GM12873 (cell line): ENCODE measurements around the gene SPATA46.

Experiments used
- CTCF ChIP-seq: IDR thresholded peaks from 2 replicates; pipeline ENCODE4 v1.5.1; 2012; ENCODE audit warnings: low read depth, mild to moderate bottlenecking, moderate library complexity, low read length, control low read depth; ENCODE audit not compliant: insufficient read depth; ENCODE audit errors: missing control alignments

Gene SPATA46

DNA sequence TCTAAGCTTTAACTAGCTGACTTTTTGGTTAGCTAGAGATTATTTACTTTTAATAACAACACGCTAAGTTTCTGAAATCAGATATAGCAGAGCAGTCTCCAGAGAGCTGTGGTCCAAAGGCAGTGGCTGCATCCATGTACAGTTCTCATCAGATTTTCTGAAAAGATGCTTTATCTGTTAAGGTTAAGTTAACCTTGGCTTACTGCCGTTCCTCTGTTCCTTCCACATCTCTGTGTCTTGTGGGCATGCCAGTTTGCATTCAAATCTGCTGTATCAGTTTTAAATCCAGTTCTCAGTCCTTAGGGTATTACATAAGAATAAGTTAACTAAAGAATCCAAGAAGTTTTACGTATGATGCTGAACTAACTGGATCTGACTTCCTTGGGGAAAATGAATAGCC, 46.8 kb downstream of the SPATA46 start:
- TF ChIP-seq CTCF, result no peak

- no peak for TF ChIP-seq CTCF
Observed at GRCh38 chr1:162328512-162328911, 48.1 kb downstream of the SPATA46 start.

DNA sequence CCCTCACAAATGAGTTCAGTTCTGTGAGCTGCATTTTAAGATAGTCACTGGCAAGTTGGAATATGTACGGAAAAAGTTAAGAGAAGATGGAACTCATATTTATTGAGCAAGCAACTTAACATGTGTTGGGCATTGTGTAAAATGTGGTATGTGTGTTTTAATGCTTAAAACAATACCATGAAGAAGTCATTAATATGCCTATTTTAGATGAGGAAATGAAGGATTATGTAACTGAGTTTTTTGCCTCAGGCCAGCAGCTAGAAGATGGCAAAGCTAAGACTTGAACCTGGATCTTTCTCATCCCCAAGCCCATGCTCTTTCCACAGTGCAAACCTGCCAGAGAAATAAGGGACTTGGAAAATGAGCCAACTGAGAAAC, 48.9 kb downstream of the SPATA46 start:
- no peak for TF ChIP-seq CTCF

DNA sequence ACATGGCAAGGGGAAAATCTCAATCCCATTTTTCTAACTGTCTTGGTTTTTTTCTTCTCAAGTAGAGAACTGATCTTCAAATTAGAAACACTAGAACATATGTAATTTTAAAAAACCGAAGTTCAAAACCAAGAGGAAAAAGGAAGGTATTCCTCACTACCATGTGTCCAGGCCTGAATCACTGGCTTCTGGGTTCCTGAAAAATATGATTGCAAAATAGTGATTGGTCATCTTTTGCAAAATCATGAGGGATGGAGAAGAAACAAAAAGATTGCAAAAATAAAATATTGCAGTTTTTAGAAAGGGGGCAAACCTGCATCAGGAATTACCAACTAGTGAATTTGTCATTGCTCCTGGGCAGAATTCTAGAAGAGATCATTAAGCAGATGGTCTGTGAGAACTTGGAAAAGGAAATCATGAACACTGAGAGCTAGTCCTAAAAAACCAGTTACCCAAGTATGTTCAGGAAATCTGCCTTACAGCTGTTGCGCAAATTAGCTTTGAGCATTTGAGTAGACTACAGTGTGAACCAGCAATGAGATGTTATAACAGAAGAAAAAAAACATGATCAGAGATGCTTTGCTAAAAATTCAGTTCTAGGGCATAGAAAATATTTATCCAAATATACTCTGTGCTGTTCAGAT, 49.4 kb downstream of the SPATA46 start:
- TF ChIP-seq CTCF, result no peak

GRCh38 chr1:162326559-162326958, 50.1 kb downstream of the SPATA46 start:
- no peak for TF ChIP-seq CTCF

- no peak for TF ChIP-seq CTCF
Observed at GRCh38 chr1:162324396-162324795, 52.3 kb downstream of the SPATA46 start.
